Midbrain (tissue), 1 donor: ENCODE data around the gene CAPS.

Experiments used
- DNase-seq: peaks from one replicate; lab custom pipeline; 2025; lab: John Stamatoyannopoulos, UW

The CAPS gene

DNA sequence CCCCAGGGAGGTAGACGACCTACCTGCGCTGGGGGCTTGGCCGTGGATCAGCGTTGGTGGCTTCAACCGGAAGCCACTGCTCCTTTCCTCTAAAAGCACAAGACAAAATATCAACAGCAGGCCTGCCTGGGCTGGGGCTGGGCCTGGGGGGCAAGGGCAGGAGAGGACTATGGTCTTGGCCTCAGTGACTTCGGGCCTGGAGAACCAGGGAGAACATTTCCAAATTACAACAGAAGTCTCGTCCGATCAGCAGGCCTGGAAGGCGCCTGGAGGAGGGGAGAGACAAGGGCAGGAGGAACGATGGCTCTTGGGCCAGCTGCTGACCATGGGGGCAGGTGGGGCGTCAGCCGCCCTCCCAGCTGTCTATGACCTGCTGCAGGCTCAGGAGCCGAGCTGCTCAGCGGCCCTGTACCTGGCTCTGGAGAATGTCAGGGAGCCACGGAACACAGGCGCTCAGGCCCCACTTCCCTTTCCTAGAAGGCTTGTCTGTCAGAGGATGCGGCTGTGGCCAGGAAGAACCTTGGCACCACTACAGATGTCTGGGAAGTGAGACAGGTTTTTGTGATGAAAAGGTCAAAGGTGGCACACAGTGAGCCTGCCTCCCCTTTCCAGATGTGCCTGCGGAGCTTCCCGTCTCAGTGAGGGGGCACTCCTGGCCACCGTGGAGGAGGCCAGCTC lies 19.5 kb downstream of the CAPS start:
- DNase-seq = no peak

DNA sequence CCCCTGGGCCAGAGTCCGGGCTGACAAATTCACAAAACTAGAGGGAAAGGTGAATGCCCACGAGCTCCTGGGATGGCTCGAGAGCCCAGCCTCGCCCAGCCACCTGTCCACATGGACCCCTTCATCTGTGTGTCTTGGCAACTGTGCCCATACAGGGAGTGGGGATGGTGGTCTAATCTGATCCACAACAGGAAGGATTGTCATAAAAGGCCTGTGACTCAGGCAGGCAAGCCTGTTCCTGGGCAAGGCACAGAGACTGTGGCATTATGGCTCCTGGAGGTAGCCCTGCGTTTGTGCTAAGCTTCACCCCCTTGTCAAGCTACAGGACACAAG lies 20.0 kb downstream of the CAPS start:
- no peak for DNase-seq

DNA sequence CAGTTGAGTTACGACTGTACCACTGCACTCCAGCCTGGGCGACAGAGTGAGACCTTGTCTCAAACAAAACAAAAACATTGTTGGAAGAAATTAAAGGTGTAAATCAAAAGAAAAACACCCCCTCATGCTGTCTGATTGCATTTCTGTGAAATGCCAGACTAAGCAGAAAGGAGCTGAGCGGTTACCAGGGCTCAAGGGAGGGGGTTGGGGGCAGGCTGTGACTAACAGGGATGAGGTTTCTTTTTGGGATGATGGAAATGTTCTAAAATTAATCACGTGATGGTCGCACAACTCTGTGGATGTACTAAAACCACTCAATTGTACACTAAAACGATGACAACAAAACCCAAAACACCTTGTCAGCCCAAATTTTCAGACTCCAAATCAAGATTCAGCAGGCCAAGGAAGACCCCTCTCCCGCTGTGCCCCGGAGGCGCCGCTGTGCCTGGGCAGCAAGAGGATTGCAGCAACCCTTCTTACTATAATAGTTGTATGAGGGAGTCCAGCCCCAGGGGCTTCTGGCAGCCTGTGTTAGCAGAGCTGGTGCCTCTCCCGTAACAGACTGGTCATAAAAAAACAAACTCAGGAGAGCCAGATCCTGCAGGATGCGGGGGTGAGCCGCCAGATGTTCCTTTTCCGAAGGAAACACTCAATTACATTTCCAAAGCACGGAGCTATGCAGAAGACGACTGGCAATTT lies 20.9 kb downstream of the CAPS start:
- DNase-seq = no peak

DNA sequence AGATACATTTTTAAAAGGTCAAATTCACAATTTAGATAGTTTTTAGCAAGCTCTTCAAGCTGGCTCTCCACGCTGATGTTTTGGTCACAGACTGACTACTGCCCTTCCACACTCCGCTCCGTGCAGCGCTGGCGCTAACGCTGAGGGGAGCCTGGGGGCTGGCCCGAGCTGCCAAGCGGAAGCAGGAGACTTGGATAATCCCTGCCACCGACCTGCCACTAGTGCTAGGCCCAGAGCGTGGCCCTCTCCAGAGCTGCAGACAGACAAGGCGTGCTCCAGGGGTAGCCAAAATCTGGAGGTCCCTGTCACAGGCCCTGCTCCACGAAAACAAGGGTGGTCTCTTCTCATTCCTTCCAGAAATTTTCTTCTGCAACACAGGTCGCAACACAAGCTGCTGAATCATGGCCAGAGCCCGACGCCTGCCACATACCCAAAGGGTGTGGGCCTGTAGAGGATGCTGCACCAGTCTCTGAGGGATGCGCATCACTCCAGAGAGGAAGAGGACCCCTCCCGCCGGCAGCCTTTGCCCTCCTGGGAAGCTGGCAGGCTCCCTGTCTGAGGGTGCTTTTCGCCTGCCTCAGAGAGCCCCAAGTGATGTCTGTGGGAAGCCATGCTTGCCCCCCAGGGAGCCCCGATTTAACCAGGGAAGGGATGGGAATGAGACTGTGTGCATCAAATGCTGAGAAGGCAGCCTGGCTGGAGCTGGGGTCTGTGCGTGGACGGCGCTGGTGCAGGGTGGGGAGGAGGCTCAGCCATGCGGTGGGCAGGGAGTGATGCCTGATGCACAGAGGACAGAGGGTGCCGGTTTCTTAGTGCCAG lies 21.6 kb downstream of the CAPS start:
- no peak for DNase-seq

DNA sequence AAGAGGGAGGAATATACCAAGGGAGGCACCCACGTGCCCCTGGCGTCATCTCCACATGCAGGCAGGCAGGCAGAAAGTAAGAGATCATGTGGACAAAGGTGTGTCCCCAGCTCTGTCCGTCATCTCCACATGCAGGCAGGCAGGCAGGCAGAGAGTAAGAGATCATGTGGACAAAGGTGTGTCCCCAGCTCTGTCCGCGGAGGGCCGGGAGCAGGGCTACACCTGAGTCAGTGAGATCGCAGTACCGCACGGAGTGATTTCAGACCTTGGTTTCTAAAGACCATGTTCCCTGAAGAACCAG lies 22.2 kb downstream of the CAPS start:
- DNase-seq = no peak

DNA sequence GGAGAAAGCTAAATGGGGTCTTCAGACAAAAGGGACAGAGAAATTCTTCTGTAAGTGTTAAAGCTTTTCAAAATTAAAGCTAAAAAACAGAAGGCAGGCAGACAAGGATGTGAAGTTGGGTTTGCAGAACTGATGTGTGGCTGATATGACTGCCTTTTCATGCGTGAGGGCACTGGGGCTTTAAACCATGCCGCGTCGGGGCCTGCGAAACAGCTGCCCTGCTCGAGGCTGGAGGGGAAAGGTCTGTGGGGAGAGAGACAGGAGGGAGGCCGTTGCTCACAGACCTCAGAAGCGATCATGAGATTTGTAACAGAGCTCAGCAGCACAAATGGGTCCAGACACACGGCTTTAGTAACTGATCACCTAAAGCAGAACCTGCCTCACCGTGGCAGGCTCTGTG lies 23.5 kb downstream of the CAPS start:
- DNase-seq = no peak

DNA sequence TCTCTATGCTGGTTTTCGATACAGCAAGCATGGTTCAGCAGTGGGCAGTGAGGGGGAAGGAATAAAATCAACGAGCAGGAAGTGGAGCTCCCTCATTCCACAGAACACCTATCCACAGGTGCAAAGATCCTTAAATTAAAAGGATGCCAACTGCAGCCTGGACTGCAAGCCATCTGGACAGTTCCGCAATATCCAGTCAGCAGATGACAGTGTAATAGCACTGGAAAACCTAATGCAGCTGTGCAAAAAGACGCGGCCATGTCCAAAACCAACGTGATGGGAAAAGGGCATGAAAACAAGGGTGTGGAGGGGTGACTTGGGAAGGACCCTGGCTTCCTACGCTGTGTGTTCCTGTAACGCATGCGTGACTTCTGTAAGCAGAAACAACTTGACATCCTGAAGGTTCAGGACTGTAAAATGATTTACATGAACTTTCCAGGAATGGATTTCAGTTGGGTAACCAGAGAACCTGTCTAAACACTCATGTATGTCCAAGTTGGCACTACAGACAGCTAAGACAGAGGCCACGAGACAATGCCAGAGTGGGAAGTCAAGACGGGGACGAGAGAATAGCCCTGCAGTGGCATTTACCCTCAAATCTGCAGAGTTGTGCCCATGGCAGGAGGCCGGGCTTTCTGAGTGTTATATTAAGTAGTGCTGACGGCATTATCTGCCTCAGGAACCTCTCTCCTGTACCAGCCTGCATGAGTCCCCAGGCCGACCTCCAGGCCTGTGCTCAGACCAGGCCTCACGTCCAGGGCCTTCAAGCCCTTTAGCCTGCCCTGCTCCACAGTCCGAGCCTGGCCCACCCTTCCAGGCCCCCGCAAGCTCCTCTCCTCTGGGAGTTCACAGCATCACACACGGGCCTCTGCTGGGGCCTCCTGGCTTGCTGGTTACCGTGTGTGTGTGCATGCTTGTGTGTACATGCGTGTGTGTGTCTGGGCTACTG lies 26.5 kb downstream of the CAPS start:
- no peak for DNase-seq

DNA sequence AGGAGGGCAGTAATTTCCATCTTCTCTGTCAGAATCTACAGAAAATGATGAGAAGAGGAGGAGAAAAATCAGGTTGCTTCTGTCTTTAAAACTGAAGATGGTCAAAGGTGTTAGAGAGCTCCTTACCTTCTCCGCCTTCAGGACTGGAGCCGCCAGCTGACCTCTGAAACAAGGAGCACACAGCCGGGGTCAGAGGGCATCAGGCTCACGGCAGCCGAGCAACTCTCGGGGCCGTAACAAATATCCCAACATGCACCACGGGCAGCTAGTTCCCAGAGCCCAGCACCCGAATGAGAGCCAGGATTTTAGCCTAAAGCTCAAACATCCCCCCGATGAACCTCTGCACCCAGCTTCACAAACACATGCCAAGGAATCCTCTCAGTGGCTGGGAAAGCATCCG lies 27.6 kb downstream of the CAPS start:
- no peak for DNase-seq

DNA sequence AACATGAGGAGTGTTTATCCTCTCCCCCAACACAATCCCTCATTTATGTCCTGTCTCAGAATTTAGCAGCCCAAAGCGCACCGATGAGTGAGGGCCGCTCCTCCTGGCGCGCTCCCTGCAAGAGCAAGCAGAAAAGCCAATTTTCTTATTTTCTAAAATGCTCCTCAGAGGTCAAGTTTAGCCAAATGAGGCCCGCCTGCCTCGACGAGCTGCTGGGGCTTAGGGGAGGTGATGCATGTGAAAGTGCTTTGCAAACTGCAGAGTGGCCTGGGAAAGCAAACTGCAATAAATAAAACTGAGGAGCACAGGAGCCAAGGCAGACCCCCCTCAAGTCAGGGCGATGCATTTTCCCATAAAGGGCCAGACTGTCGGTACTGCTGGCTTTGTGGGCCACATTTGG lies 29.0 kb downstream of the CAPS start:
- no peak for DNase-seq

DNA sequence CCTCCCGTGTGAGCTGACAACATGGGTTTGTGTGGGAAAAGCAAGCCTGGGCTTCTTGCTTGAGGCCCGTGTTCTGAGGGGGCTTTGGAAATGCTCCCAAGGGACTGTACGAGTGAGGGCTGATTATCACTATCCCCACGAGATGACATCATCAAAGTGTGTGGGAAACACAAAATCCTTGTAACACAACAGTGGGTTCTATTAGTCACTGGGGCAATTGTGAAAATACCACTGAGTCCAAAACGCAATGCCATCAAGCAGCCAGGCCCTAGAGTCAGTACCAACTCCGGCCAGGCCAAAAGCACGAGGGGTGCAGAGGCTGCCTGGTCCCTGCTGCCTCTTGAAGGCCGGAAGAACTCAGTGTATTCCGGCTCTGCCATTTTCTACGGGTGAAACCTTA lies 29.6 kb downstream of the CAPS start:
- DNase-seq = no peak

DNA sequence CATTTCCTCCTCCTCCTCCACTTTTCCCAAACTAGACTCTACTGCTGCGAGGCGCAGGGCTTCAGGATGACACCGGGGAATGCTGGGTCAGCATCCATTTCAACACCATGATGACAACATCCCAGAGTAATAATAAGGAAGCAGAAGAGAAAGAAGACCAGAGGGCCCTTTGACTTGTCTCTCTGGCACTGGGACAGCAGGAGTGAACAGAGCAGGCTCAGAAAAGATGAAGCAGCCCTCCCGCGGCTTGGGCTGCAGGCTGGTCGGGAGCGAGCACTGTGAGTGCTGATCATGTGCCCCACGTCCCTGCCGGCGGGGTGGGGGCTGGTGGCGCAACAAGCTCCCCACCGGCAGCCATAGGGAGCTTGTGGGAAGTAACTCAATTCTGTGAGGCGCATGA lies 33.4 kb downstream of the CAPS start:
- peak; percentile 84 for DNase-seq

DNA sequence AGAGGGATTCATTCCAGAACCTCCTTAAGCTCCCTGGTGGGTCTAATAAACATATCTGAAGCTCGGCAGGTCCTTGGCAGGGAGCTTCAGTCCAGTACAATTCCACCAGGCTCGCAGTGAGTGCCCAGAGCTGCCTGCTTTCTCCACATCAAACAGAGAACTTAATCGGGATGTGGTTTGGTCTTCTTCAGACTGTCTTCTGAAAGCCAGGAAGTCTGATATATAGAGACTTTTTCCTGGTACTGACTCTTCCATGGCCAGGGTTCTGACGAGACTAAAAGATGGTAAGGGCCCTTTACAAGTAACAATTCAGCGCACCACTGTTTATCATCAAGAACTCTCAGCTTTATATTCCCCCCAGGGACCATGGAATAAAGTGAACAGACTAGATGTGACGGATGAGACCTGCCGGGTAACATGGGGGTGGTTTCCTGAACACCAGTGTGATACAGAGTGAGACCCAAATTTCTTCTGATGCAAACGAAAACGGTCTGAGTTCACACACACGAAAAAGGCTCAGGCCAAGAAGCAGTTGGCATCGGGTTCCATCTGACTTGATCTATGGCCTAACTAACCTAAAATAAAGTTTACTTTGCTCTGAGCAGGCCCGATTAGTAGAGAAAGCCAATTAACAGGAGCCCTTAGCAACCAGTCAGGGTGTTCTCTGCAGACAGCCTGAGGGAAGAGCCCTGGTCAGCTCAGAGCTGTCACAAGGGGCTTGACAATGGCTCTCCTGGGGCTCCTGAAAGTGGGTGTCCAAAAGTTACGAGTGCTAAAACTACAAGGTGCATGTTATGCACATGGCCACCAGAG lies 34.9 kb downstream of the CAPS start:
- DNase-seq = peak; percentile 19

DNA sequence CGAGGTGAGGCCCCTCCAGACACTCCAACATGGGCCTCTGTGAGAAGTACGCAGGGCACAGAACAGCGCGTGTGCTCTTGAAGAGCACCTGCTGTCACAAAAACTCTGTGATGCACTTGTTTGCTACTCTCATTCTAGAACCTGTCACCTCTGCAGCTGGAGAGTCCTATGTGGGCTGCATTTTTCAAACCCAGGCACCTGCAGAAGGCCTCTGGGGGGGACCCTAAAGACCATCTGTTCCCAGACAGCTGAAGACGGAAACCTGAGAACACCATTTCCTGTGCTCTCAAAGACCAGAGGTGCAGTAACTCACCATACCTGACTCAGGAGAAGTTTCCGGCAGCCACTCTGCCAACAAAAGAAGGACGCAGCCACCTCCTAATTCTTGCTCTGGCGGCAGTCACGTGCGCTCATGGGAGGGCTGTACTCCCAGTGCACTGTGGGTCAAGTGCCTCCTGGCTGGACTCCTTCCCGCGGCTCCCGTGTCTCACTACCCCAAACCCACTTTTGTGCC lies 35.8 kb downstream of the CAPS start:
- peak; percentile 39 for DNase-seq

DNA sequence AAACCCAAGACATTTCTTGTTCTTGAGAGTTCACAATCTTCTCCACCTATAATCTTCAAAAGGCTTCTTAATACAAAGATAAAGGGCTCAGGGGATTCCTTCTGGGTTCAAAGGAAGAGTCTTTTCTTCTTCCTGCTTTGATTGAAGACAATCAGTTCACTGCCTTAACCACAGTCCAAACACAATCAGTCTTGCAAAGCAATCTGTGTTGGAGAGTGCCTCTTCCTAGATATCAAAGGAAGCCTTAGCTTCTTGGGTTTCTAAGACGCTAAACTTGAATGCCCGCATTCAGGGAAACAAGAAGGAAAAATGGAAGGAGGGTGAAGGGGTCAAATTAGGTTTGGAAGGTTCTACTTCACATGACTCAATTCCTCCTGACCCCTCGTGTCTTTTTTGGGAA lies 36.7 kb downstream of the CAPS start:
- DNase-seq = peak; percentile 23

DNA sequence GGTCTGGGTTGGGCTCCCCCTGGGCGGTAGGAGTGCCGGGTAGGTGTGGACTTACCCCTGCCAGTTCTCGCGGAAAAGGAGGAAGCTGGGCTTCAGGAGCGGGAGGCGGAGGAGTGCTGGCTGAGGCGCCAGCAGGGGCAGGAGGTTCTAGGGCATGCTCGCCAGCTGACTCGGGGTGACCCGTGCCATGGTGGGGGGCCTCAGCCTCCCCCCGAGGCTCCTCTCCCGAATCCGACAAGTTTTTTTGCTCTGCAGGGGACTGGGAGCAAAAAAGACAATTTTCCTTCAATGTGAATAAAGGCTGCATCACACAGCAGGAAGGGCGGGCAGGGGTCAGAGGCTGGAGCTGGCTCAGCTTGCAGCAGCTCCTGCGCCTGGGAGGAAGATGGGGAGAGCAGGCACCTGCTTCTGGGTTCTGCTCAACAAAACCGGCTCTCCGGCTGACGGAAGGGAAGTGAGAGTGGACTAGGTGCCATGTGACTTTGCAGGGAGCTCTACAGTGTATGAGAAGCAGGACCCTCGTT lies 37.3 kb downstream of the CAPS start:
- DNase-seq = peak; percentile 8

DNA sequence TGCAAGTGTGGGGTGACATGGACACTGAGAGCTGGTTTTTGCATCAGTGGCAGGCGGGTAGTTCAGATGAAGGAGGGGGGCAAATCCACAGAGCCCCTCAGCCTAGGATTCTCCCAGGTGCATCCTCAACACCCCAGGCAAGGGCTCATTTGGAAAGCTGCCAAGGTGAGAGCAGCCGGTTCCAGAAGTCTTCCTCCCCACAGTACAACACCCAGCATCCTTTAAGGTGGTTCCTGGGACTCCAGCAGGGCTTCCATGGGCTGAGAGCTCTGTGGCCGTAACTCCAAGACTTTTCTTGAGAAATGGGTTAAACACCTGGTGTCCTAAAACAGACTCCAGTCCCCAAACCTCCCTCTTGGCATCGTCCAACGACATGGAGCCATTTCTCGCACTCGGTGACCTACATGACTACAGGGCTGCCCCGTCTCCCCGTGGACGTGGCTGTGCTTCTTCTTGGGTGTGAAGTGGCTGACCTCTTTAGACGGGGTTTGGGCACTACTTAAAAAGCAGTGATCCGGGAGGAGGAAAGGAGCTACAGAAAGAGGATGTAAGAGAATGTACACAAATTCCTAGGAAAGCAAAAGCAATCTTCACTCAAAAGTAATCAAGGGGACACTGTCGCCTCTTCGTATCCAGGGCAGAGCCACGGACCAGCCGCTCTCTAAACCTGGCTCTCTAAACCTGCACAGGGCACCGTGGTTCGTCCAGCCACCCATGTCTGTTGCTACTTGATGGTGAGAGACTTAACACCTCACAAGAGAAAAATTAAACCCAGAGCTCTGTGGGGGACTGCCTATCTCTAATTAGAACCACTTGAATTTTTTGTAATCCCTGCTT lies 38.4 kb downstream of the CAPS start:
- no peak for DNase-seq

DNA sequence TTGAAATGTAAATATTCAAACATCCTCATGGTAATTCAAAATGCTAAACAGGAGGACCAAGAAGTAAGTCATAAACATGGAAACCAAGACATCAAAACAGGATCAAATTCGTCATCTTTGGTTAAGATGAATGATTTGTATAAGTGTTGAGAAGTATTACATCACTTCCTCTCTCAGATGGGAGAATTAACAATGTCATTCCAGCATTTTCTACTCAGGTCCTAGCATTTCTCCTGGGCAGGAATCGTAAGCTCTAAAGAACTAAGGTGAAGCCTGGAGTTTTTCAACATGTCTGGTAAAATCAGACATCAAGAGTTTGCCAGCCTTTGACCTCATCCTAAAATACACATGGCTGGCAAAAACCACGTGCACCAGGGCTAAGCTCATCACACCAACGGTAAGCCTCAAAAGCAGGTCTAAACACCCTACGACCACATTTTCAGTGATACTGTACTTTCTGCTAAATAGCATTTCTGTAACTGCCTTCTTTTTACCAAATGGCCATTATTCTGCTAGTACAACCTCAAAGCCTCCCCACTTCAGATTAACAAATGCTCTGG lies 39.1 kb downstream of the CAPS start:
- DNase-seq = no peak

DNA sequence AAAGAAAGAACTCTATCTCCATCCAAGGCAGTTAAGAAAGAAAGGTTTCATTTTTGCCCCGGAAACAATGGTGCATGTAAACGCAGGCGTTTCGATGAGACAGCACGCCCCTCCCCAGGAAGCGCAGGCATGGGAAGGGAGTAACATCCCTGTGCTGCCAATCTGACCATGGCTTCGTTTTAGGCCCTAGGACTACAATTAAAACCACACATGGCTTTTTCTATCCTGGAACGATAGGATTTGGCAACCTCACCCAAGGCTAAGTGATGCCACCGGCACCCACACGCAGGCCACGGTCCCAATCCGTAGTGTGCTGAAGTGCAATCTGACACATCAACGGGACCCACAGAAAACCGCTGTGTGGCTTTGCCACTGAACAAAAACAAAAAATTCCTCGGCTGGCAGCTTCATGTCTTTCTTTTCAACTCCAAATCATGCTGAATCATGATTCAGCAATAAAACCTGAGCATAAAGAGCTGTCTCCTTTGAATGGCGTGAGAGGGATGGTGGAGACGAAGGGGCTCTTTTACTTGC lies 39.7 kb downstream of the CAPS start:
- DNase-seq = no peak

DNA sequence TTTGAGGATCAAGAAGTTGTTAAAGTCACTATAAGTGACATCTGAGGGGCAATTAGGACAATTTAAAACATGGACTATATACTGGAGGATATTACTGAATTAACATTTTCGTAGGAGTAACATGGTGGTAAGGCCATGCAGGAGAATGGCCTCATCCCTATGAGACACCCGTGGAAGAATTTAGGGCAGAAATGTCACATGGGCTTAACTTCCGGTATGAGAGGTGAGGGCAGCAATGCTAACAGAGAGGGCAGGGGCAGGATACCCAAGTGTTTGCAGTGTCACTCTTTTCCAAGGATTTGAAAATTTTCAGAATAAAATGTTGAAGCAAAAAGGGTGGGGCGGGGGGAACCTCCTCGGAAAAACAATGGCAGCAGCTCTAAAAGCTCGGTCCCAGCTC lies 40.2 kb downstream of the CAPS start:
- no peak for DNase-seq

DNA sequence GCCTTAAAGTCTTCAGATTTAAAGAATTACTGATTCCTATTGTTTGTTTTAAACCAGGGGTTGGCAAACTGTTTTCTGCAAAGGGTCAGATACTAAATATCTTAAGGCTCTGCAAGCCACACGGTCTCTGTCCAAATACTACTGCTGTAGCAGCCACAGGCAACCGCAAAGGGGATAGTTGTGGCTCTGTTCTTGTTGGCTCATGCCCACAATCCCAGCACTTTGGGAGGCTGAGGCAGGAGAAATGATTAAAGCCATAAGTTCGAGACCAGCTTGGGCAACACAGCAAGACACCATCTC lies 41.5 kb downstream of the CAPS start:
- DNase-seq = no peak
